ENCODE data around the gene PDCD5. TPM values are rescaled to one million over a fixed set of nuclear protein-coding genes. Genes with fewer than 3 reads are reported as not detected.
A peak's percentile ranks its signal among the peaks of the same experiment; 100 is the strongest.

The PDCD5 gene
- total RNA-seq, 1 donor from 2014 or later, result 88.9 TPM

DNA sequence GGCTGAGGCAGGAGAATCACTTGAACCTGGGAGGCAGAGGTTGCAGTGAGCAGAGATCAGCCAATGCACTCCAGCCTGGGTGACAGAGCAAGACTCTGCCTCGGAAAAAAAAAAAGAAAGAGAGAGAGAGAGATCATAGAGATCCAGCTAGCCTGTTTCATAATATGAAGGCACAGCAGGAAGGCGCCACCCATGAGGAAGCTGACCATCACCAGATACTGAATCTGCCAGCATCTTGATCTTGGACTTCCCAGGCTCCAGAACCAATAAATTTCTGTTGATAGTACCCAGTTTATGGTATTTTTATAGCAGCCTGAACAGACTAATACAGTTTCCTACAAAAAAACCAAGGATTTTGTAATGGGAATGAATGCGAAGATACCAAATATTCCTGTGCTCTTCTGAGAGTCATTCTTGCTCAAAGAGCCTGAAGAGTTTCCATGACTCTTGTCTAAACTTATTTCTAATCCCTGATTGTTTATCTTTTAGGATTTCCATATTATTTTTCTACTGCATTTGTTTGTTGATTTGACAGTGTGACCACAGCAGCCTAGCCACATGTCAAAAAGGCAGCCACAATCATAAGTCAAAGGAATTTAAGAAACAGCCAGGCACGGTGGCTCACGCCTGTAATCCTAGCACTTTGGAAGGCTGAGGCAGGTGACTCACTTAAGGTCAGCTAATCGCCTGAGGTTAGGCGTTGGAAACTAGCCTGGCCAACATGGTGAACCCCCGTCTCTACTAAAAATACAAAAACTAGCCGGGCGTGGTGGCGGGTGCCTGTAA is 37.7 kb upstream of the PDCD5 start:
- Histone ChIP-seq H3K4me1 (no peaks in the 10 kb centered on the region), H3K9me3 (ENCODE audit: low read depth) (no peaks in the 10 kb centered on the region), H3K79me2 (ENCODE audit: low read depth) (no peaks in the 10 kb centered on the region), H2AFZ (replicated peaks) (no peak overlapping the region), H3K4me2 (no peak overlapping the region), H3F3A (ENCODE audit: low read depth) (no peaks in the 10 kb centered on the region), H3K9ac (no peak overlapping the region), H3K27me3 (no peaks in the 10 kb centered on the region), H4K20me1 (ENCODE audit: low read depth) (no peaks in the 10 kb centered on the region), H3K4me3 (no peak overlapping the region), H3K36me3 (no peaks in the 10 kb centered on the region), H3K27ac (no peak overlapping the region)
- no peak for DNase-seq (ENCODE audit: low spot score)
- H3K27me3 Mint-ChIP-seq (ENCODE audit: insufficient read depth, low read depth), result peaks cover 2% of the 10 kb centered on the region
- peaks cover 5% of the 10 kb centered on the region for H3K4me1 Mint-ChIP-seq
- H3K9me3 Mint-ChIP-seq, result peaks cover 3% of the 10 kb centered on the region
- H3K27ac Mint-ChIP-seq, result no peak overlapping the region
- no peak overlapping the region for H3K4me3 Mint-ChIP-seq
- H3K36me3 Mint-ChIP-seq, result no peaks in the 10 kb centered on the region
- TF ChIP-seq, protein P1, sequence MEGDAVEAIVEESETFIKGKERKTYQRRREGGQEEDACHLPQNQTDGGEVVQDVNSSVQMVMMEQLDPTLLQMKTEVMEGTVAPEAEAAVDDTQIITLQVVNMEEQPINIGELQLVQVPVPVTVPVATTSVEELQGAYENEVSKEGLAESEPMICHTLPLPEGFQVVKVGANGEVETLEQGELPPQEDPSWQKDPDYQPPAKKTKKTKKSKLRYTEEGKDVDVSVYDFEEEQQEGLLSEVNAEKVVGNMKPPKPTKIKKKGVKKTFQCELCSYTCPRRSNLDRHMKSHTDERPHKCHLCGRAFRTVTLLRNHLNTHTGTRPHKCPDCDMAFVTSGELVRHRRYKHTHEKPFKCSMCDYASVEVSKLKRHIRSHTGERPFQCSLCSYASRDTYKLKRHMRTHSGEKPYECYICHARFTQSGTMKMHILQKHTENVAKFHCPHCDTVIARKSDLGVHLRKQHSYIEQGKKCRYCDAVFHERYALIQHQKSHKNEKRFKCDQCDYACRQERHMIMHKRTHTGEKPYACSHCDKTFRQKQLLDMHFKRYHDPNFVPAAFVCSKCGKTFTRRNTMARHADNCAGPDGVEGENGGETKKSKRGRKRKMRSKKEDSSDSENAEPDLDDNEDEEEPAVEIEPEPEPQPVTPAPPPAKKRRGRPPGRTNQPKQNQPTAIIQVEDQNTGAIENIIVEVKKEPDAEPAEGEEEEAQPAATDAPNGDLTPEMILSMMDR (IDR thresholded peaks at IDR 0.05), result no peak
- TF ChIP-seq EZH2phosphoT487 (IDR thresholded peaks at IDR 0.05) (no peak), EZH2 (IDR thresholded peaks at IDR 0.05) (no peak)

DNA sequence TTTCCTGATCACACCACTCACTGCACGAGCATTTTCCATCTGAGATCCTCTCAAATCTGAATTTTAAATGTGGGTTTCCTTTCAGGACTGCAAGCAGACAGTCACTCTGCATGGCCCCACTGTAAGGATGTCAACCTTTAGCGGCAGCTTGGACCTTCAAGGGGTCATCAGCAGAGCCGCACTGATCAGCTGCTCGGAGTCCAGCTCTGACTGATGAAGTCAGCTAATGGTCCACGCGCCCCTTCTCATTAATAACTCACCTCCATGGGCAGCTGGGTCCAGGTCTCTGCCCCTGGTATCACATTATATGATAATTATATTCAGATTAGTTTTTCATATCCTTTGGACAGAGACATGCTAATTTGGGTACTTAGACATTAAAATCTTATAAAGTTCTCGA is 36.1 kb upstream of the PDCD5 start:
- H3K9me3 Mint-ChIP-seq, result no peaks in the 10 kb centered on the region
- Histone ChIP-seq H3K4me1 (no peaks in the 10 kb centered on the region), H3K4me3 (no peak overlapping the region), H3K36me3 (no peaks in the 10 kb centered on the region), H2AFZ (replicated peaks) (no peak overlapping the region), H3K27ac (no peak overlapping the region), H3F3A (ENCODE audit: low read depth) (no peaks in the 10 kb centered on the region), H3K4me2 (no peak overlapping the region), H3K9ac (no peak overlapping the region), H3K79me2 (ENCODE audit: low read depth) (no peaks in the 10 kb centered on the region), H3K27me3 (no peaks in the 10 kb centered on the region), H4K20me1 (ENCODE audit: low read depth) (no peaks in the 10 kb centered on the region), H3K9me3 (ENCODE audit: low read depth) (no peaks in the 10 kb centered on the region)
- H3K4me1 Mint-ChIP-seq, result peaks cover 5% of the 10 kb centered on the region
- H3K27me3 Mint-ChIP-seq (ENCODE audit: insufficient read depth, low read depth), result no peaks in the 10 kb centered on the region
- no peak for TF ChIP-seq EZH2 (IDR thresholded peaks at IDR 0.05)
- no peak for TF ChIP-seq EZH2phosphoT487 (IDR thresholded peaks at IDR 0.05)
- TF ChIP-seq, protein P1 (IDR thresholded peaks at IDR 0.05), result no peak
- H3K4me3 Mint-ChIP-seq, result no peak overlapping the region
- H3K27ac Mint-ChIP-seq, result peak overlapping the region; percentile 53
- DNase-seq (ENCODE audit: low spot score), result no peak
- no peaks in the 10 kb centered on the region for H3K36me3 Mint-ChIP-seq

DNA sequence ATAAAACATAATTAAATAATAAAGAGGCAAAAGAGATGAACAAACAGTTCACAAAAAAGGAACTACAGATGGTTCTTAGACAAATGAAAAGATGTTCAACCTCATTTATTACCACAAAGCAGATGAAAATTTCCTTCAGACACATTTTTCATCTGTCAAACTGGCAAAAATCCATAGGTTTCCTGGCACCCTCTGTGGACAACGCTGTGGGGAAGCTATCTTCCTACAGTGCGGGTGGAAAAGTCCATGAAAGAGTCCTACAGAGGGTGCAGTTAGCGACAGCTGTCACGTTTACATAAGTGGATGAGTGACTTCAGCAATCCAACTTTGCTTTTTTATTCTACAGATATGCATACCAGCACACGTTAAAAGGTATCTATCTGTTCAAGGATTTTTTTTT is 30.3 kb upstream of the PDCD5 start:
- Mint-ChIP-seq H3K27ac (no peak overlapping the region), H3K36me3 (no peaks in the 10 kb centered on the region)
- TF ChIP-seq EZH2 (IDR thresholded peaks at IDR 0.05), result no peak
- TF ChIP-seq, protein P1 (IDR thresholded peaks at IDR 0.05), result no peak
- TF ChIP-seq EZH2phosphoT487 (IDR thresholded peaks at IDR 0.05), result no peak

More for the DNA sequence above, 30.3 kb upstream of the PDCD5 start:
- no peaks in the 10 kb centered on the region for H3K27me3 ChIP-seq
- H3K27ac ChIP-seq, result no peak overlapping the region
- H3F3A ChIP-seq (ENCODE audit: low read depth), result peaks cover 8% of the 10 kb centered on the region
- Mint-ChIP-seq H3K27me3 (ENCODE audit: insufficient read depth, low read depth) (peaks cover 2% of the 10 kb centered on the region), H3K4me1 (no peaks in the 10 kb centered on the region), H3K4me3 (no peak overlapping the region), H3K9me3 (no peaks in the 10 kb centered on the region)
- H3K4me1 ChIP-seq, result no peaks in the 10 kb centered on the region
- H3K9me3 ChIP-seq (ENCODE audit: low read depth), result no peaks in the 10 kb centered on the region
- H3K36me3 ChIP-seq, result no peaks in the 10 kb centered on the region
- H4K20me1 ChIP-seq (ENCODE audit: low read depth), result no peaks in the 10 kb centered on the region
- no peak overlapping the region for H3K4me3 ChIP-seq
- no peak for DNase-seq (ENCODE audit: low spot score)
- H2AFZ ChIP-seq (replicated peaks), result no peak overlapping the region
- H3K79me2 ChIP-seq (ENCODE audit: low read depth), result no peaks in the 10 kb centered on the region
- no peak overlapping the region for H3K9ac ChIP-seq
- H3K4me2 ChIP-seq, result no peak overlapping the region

All from neural progenitor cell (in vitro differentiated cells).